CD4-positive, alpha-beta T cell treated with Interferon gamma for 1 hour (primary cell): ENCODE results near the gene MIXL1.
"Not testable (repeated sequence)": the region's sequence is repeated elsewhere in the genome, so short reads cannot be mapped to it uniquely, and the experiment has no call there.

Experiments
- DNase-seq: peaks from one replicate; pipeline ENCODE4 v3.0.0-alpha.2; 2020

Gene MIXL1

DNA sequence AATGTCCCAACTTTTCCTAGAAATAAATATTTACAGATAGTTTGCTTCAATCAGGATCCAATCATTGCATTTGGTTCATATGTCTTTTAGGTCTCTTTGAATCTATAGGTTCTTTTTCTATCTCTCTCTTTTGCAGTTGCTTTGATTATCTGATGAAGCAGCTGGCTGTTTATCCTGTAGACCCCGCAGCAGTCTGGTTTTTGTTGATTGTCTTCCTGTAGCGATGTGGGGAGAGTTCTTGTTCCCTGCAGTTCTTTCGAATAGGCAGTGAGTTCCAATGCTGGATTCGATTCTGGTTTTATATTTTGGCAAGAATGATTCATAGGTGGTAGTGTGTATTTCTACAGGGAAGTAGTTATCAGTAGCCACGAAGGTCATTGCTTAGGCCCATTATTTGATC is 7.4 kb upstream of the MIXL1 start:
- no peak for DNase-seq

- no peak for DNase-seq
Measured at GRCh38 chr1:226217273-226217672, 6.2 kb upstream of the MIXL1 start.

GRCh38 chr1:226220473-226221189 is 2.8 kb upstream of the MIXL1 start:
- no peak for DNase-seq

DNA sequence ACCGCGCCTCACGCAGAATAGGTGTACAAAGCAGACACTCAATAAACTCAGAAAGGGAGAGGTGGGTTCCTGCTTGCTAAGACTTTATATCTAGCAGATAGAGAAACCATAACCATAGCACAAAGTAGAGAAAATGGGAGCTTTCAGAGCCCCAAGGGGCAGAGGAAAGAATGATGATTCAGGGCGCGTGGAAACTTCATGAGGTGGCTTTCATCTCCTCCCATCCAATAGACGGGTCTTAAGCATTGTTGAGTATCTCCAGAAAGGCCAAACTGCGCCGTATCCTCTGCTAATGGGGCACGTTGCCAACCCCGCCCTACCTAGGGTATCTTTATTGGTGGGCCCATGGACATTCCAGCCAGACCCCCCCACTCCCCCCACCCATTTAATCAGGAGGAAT is 778 bp upstream of the MIXL1 start:
- DNase-seq = no peak

DNA sequence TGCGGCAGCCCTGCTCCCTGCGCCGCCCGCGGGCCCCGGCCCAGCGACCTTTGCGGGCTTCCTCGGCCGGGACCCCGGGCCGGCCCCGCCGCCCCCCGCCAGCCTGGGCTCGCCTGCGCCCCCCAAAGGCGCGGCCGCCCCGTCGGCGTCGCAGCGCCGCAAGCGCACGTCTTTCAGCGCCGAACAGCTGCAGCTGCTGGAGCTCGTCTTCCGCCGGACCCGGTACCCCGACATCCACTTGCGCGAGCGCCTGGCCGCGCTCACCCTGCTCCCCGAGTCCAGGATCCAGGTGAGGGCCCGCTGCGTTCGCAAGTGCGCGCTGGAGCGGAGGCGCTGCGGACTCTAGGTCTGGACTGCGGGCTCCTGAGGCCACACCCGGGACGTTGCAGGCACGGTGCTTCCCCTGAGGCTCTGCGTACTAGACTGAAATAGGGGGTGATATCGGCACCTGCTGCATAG is 351 bp downstream of the MIXL1 start:
- no peak for DNase-seq

DNA sequence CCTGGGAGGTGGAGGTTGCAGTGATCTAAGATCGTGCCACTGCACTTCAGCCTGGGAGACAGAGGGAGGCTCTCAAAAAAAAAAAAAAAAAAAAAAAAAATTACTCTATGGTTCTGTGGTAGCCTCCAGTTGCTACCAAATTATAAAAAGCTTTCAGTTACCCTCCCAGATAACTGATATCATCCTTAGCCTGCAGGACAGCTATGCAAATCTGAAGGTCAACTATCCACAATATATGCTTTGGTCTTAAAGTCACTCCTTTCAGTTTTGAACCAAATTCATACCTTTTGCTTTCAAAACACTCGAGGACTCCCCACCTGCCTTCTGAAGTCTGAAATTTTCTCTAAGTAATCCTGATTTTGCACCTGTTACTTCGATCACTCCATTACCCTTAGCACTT is 3.1 kb downstream of the MIXL1 start:
- no peak for DNase-seq

DNA sequence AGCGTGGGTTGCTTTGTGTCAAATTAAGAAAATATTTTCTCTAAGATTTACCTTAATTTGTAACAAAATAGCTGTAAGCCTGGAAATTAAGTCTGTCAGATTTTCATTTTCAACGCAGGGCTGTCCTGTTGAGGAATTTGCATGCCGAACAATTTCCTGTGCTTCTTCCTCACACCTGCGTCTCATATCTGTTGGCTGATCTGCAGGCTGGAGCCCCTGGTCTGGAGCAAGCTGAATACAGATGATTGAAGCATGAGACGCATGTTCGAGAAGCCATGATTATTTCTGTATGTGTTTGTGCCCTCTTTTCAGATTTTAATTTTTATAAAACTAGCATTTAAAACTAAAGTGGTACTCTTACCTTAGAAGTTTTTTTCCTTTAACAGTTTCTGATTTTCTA is 9.8 kb downstream of the MIXL1 start:
- DNase-seq = no peak

DNA sequence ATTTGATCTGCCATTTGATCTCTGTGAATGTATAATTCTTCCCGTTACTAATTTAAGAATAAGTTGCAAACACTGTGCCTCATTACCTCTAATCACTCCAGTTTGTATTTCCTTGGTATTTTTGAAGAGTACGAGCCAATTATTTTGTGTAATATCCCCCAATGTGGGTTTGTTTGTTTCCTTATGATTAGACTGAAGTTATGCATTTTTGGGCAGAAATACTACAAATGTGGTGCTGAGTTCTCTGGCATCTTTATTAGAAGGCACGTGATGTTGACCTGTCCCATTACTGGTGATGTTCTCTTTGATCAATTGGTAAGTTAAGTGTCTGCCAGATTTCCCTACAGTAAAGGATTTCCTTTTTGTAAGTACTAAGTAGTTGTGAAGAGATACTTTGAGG is 10.3 kb downstream of the MIXL1 start:
- DNase-seq = no peak

- no peak for DNase-seq
Measured at GRCh38 chr1:226236826-226237225, 13.4 kb downstream of the MIXL1 start.

DNA sequence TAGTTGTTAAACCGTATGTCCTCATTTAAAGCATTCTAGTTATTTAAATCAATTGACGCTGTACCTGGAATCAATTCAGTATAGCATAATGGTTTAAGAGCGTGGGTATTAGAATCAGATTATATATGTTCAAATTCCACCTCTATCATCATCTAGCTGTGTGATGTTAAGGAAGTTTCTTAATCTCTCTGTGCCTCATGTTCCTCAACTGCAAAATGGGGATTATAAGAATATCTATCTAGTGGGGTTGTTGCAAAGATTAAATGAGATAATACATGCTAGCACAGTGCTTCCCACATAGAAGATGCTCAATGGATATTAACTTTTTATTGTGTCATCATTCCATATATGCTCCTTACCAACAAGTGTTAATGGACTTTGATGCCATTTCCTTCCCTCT is 16.0 kb downstream of the MIXL1 start:
- no peak for DNase-seq

DNA sequence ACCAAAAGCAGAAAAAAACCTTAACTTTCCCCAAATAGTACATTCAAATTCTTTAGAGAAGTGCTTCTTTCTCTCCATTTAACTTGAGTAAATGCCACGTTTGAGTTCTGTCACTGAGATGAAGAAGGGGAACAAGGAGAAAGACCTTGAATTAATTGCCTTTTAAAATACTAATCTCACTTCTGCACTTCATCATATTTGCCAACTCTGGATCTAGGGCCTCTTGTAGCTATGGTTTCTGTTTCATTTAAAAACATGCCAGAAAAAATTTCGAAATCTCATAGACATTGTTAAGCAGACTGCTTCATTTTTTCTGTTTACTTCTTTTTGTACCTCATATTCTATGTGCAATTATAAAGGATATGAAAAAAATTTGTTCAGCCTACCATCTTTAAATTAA is 24.6 kb downstream of the MIXL1 start:
- no peak for DNase-seq

- no peak for DNase-seq
Measured at GRCh38 chr1:226248796-226249195, 25.3 kb downstream of the MIXL1 start.

- DNase-seq = no peak
Measured at GRCh38 chr1:226250511-226250910, 27.0 kb downstream of the MIXL1 start.

DNA sequence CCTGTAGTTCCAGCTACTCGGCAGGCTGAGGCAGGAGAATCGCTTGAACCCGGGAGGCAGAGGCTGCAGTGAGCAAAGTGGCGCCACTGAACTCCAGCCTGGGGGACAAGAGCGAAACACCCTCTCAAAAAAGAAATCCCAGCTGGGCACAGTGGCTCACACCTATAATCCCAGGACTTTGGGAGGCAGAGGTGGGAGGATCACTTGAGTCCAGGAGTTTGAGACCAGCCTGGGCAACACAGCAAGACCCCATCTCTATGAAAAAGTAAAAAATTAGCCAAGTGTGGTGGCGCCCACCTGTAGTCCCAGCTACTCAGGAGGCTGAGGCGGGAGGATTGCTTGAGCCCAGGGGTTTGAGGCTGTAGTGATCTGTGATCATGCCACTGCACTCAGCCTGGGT is 29.4 kb downstream of the MIXL1 start:
- not testable (repeated sequence) for DNase-seq

- no peak for DNase-seq
Measured at GRCh38 chr1:226253933-226254332, 30.5 kb downstream of the MIXL1 start.

- DNase-seq = no peak
Measured at GRCh38 chr1:226255380-226255779, 31.9 kb downstream of the MIXL1 start.

GRCh38 chr1:226261818-226262217 is 38.4 kb downstream of the MIXL1 start:
- DNase-seq = no peak

- DNase-seq = no peak
Measured at GRCh38 chr1:226268421-226269124, 45.1 kb downstream of the MIXL1 start.

DNA sequence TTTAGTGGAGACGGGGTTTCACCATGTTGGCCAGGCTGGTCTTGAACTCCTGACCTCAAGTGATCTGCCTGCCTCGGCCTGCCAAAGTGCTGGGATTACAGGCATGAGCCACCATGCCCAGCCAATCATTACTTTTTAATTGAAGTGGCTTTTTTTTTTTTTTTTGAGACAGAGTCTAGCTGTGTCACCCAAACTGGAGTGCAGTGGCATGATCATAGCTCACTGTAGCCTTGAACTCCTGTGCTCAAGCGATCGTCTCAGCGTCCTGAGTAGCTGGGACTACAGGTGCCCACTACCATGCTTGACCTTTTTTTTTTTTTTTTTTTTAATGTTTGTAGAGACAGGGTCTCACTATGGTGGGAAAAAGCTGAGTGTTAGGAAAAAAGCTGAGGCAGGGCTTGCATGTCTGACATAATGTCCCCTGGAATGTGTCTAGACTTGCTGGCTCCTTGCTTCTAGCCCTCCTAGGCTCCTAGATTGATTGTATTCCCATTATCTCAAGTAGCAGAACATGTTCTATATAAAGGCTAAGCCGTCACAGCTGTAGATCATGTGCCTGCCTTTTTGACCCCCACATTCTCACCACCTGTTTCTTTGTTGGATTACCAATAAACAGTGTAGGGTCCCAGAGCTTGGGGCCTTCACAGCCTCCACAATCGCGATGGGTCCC is 48.9 kb downstream of the MIXL1 start:
- DNase-seq = not testable (repeated sequence)

- DNase-seq = no peak
Measured at GRCh38 chr1:226274138-226274537, 50.7 kb downstream of the MIXL1 start.

- no peak for DNase-seq
Measured at GRCh38 chr1:226276077-226276682, 52.7 kb downstream of the MIXL1 start.
